Type B pancreatic cell (in vitro differentiated cells): ENCODE data around the gene BRD4. TPM values are rescaled to one million over a fixed set of nuclear protein-coding genes. Genes with fewer than 3 reads are reported as not detected.

ENCODE experiments used
- DNase-seq: peaks from one replicate; pipeline ENCODE4 v3.0.0; 2021; ENCODE audit warnings: mixed read lengths; ENCODE audit not compliant: unreplicated experiment; ENCODE audit errors: extremely low spot score
- H3K27ac Mint-ChIP-seq: 2 replicates; pipeline ENCODE4 v1.8.0; 2021; ENCODE audit warnings: mild to moderate bottlenecking, mixed read lengths
- H3K27me3 Mint-ChIP-seq: 2 replicates; pipeline ENCODE4 v1.8.0; 2021; ENCODE audit warnings: mixed read lengths
- H3K36me3 Mint-ChIP-seq: 2 replicates; pipeline ENCODE4 v1.8.0; 2021; ENCODE audit warnings: mixed read lengths
- H3K4me1 Mint-ChIP-seq: one replicate; pipeline ENCODE4 v1.8.0; 2021; ENCODE audit warnings: mixed read lengths; ENCODE audit not compliant: unreplicated experiment
- H3K4me3 Mint-ChIP-seq: 2 replicates; pipeline ENCODE4 v1.8.0; 2021; ENCODE audit warnings: mild to moderate bottlenecking, mixed read lengths
- H3K9me3 Mint-ChIP-seq: 2 replicates; pipeline ENCODE4 v1.8.0; 2021; ENCODE audit warnings: mixed read lengths
- total RNA-seq: library from RNA; stranded (reverse); gene quantifications from 2 replicates; pipeline ENCODE4 v1.2.1, GENCODE V29; 2021; ENCODE audit warnings: low replicate concordance
- TF ChIP-seq, protein P1 (sequence below): fragments of 200-600 bp; sonication (generic); conservative IDR thresholded peaks from 2 replicates; pipeline ENCODE4 v1.5.0; 2021; ENCODE audit warnings: antibody characterized with exemption, mild to moderate bottlenecking

Gene BRD4
- total RNA-seq, 1 donor from 2014 or later = 123 TPM

DNA sequence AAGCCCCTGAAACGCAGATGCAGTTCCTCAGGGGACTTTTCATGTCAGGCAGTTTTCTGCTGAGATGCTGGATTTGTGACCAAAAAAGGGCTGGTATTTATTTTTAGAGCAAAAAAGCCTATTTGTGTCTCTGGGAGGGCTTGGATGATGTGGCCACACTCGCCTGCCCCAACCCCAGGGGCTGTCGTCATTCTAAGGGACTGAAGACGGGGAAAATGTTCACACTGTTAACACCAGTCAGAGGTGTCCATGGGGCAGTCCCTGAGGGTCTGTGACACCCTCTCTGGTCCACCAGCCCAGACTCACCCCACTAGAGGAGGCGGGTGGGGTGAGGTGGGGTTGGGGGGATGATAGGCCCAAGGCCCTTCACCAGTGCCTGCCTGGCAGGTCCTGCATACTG lies 84.2 kb downstream of the BRD4 start:
- H3K36me3 Mint-ChIP-seq = peaks cover 15% of the 10 kb centered on the region
- H3K9me3 Mint-ChIP-seq = no peaks in the 10 kb centered on the region
- no peaks in the 10 kb centered on the region for H3K27me3 Mint-ChIP-seq
- no peak overlapping the region for H3K4me3 Mint-ChIP-seq
- TF ChIP-seq, protein P1, sequence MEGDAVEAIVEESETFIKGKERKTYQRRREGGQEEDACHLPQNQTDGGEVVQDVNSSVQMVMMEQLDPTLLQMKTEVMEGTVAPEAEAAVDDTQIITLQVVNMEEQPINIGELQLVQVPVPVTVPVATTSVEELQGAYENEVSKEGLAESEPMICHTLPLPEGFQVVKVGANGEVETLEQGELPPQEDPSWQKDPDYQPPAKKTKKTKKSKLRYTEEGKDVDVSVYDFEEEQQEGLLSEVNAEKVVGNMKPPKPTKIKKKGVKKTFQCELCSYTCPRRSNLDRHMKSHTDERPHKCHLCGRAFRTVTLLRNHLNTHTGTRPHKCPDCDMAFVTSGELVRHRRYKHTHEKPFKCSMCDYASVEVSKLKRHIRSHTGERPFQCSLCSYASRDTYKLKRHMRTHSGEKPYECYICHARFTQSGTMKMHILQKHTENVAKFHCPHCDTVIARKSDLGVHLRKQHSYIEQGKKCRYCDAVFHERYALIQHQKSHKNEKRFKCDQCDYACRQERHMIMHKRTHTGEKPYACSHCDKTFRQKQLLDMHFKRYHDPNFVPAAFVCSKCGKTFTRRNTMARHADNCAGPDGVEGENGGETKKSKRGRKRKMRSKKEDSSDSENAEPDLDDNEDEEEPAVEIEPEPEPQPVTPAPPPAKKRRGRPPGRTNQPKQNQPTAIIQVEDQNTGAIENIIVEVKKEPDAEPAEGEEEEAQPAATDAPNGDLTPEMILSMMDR = no peak
- no peak overlapping the region for H3K27ac Mint-ChIP-seq
- no peak for DNase-seq
- H3K4me1 Mint-ChIP-seq = peaks cover 9% of the 10 kb centered on the region

DNA sequence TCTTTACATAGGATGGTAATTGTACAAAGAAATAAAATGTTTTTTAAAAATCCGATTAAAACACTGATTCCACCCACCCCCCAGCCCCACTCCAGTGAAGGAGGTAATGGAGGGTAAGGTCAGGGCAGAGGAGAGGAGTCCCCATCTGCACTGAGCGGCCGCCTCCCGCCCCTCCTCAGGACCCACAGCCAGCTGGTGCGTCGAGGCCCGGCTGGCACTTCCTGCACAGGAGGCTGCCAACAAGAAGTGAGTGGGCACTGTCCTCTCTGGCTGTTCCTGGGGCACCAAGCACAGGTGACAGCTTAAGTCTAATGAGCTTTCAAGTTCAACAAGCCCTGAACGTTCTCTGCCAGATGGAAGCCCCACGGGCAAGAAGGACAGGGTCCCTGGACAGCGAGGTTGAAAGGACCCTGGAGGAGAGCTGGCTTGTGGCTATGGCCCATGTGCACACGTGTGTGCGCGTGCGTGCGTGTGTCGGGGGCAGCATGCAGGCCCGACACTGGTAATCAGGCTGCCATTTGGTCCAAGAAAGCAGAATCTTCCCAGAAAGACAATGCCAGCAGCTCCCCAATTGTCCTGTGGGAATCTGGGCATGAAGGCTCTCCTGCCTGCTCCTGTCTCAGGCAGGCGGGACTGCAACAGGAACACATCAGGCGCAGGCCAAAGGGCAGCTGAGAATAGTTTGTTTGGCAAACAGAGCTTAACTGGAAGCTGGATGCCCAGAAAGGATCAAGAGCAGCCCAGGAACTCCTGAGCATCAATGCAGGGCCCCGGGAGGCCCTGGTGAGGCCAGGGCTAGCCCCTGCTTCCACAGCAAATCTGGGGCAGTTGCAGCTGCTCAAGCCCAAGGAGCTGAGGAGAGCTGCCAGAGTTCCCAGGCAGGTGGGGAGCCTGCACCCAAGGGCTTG lies 85.0 kb downstream of the BRD4 start:
- Mint-ChIP-seq H3K27ac (no peak overlapping the region), H3K9me3 (no peaks in the 10 kb centered on the region), H3K4me3 (no peak overlapping the region), H3K4me1 (peaks cover 6% of the 10 kb centered on the region), H3K36me3 (peaks cover 15% of the 10 kb centered on the region), H3K27me3 (no peaks in the 10 kb centered on the region)
- no peak for DNase-seq
- TF ChIP-seq, protein P1 = no peak

- TF ChIP-seq, protein P1 = no peak
- no peak for DNase-seq
- no peak overlapping the region for H3K4me3 Mint-ChIP-seq
- peaks cover 12% of the 10 kb centered on the region for H3K36me3 Mint-ChIP-seq
- no peaks in the 10 kb centered on the region for H3K27me3 Mint-ChIP-seq
- H3K27ac Mint-ChIP-seq = peak overlapping the region; percentile 59
- H3K9me3 Mint-ChIP-seq = no peaks in the 10 kb centered on the region
- no peaks in the 10 kb centered on the region for H3K4me1 Mint-ChIP-seq
These were observed 86.2 kb downstream of the BRD4 start for GRCh38 chr19:15246198-15246481.

DNA sequence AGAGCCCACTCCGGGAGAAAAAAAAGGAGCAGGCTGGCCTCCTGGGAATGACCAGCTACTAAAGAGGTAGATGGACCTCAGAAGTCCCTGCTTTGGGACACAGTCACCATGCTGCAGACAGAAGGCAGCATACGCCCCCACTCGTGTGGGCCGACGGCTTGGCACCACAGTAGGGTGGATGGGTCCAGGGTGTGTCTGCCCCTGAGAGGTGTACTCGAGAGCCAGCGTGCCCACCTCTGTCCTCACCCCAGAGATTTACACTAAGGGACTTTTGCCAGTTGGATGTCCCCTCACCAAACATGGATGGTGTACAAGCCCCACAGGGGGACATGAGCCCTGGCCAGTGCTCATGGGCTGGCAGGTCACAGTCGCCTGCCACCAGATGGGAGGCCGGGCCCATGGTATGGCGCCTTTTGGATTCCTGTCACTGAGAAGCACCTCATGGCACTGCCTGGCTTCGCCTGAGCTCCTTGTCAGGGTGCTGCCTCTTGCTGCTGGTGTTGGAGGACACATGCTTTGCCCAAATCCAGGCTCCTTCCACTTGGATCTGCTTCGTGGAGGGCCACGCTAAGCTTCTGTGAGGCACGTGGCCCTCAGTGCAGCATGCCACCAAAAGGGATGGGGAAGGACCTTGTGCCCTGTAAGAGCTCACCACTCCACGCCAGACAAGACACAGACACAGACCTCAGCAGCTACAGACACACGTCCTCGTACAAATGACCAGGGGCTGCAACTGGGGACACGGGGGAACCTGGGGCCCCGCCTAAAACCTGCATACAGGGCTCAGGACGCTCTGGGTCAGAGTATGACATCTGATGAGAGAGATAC lies 86.8 kb downstream of the BRD4 start:
- TF ChIP-seq, protein P1 = no peak
- H3K4me1 Mint-ChIP-seq = no peaks in the 10 kb centered on the region
- no peaks in the 10 kb centered on the region for H3K9me3 Mint-ChIP-seq
- no peak for DNase-seq
- no peak overlapping the region for H3K4me3 Mint-ChIP-seq
- peak overlapping the region; percentile 59 for H3K27ac Mint-ChIP-seq
- peaks cover 12% of the 10 kb centered on the region for H3K36me3 Mint-ChIP-seq
- H3K27me3 Mint-ChIP-seq = no peaks in the 10 kb centered on the region

GRCh38 chr19:15244808-15245207 lies 87.5 kb downstream of the BRD4 start:
- no peak overlapping the region for H3K4me3 Mint-ChIP-seq
- no peaks in the 10 kb centered on the region for H3K27me3 Mint-ChIP-seq
- peak overlapping the region; percentile 31 for H3K27ac Mint-ChIP-seq
- no peak for DNase-seq
- H3K4me1 Mint-ChIP-seq = no peaks in the 10 kb centered on the region
- TF ChIP-seq, protein P1 = no peak
- no peaks in the 10 kb centered on the region for H3K9me3 Mint-ChIP-seq
- peaks cover 12% of the 10 kb centered on the region for H3K36me3 Mint-ChIP-seq
